Left ventricle myocardium inferior (tissue), 1 donor: Measurements from ENCODE around the gene CNTN4. TPM values are rescaled to one million over a fixed set of nuclear protein-coding genes. Genes with fewer than 3 reads are reported as not detected.

ENCODE experiments used
- DNase-seq: peaks from one replicate; pipeline ENCODE4 v3.0.0-alpha.2; 2020
- H3K27ac ChIP-seq: fragments of 200-600 bp; replicated peaks from 2 replicates; pipeline ENCODE4 v1.8.0; 2021
- H3K27me3 ChIP-seq: fragments of 200-600 bp; 2 replicates; pipeline ENCODE4 v1.8.0; 2021; ENCODE audit warnings: low read depth
- H3K36me3 ChIP-seq: fragments of 200-600 bp; 2 replicates; pipeline ENCODE4 v1.8.0; 2021
- H3K4me1 ChIP-seq: fragments of 200-600 bp; 2 replicates; pipeline ENCODE4 v1.8.0; 2021
- H3K4me3 ChIP-seq: fragments of 200-600 bp; 2 replicates; pipeline ENCODE4 v1.8.0; 2021; ENCODE audit warnings: mild to moderate bottlenecking, moderate library complexity
- H3K9me3 ChIP-seq: fragments of 200-600 bp; replicated peaks from 2 replicates; pipeline ENCODE4 v1.8.0; 2021
- intact Hi-C: fragments of 100-400 bp; cut with micrococcal nuclease; formaldehyde crosslinking; loops from one replicate; pipeline ENCODE4 v1.11.0; 2022
- total RNA-seq: library from RNA; stranded (reverse); fragmentation: NEBNext Ultra II Directional; extraction: Animal tissue kit (Norgen Biotek cat#: 25700); gene quantifications from one replicate; pipeline ENCODE4 v1.2.1, GENCODE V29; 2021
- TF ChIP-seq, protein P1 (sequence below): fragments of 200-600 bp; IDR thresholded peaks from 2 replicates; pipeline ENCODE4 v1.8.0; 2021; ENCODE audit warnings: antibody characterized with exemption, mild to moderate bottlenecking, borderline replicate concordance
- donor health status: DM: no; HTN: yes; CAD: no; lungs with severe emphysema.

The CNTN4 gene
- total RNA-seq, 1 donor from 2014 or later: 1.2 TPM

DNA sequence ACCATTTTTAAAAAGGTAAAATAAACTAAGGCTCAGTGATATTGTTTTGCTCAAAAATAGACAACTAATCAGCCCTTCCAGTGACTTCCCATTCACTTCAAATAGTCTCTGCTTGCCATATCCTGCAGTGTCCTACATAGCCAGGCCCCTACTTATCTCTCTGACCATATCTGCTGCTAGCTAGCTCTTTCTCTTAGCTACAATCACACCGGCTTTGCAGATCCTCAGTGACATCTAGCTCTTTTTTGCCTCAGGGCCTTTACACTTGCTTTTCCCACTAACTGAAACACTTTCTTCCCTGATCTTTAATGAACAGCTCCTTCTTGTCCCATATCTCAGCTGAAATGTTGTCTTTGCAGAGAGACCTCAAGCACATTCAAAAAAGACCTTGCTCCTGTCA, 850.2 kb downstream of the CNTN4 start:
- H3K27me3 ChIP-seq: no peaks in the 10 kb centered on the region
- intact Hi-C loops: no loop called here
- no peak for DNase-seq
- H3K36me3 ChIP-seq: no peaks in the 10 kb centered on the region
- no peak overlapping the region for H3K4me3 ChIP-seq
- H3K4me1 ChIP-seq: no peaks in the 10 kb centered on the region
- H3K9me3 ChIP-seq: no peaks in the 10 kb centered on the region
- H3K27ac ChIP-seq: no peak overlapping the region
- TF ChIP-seq, protein P1, sequence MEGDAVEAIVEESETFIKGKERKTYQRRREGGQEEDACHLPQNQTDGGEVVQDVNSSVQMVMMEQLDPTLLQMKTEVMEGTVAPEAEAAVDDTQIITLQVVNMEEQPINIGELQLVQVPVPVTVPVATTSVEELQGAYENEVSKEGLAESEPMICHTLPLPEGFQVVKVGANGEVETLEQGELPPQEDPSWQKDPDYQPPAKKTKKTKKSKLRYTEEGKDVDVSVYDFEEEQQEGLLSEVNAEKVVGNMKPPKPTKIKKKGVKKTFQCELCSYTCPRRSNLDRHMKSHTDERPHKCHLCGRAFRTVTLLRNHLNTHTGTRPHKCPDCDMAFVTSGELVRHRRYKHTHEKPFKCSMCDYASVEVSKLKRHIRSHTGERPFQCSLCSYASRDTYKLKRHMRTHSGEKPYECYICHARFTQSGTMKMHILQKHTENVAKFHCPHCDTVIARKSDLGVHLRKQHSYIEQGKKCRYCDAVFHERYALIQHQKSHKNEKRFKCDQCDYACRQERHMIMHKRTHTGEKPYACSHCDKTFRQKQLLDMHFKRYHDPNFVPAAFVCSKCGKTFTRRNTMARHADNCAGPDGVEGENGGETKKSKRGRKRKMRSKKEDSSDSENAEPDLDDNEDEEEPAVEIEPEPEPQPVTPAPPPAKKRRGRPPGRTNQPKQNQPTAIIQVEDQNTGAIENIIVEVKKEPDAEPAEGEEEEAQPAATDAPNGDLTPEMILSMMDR: no peak

DNA sequence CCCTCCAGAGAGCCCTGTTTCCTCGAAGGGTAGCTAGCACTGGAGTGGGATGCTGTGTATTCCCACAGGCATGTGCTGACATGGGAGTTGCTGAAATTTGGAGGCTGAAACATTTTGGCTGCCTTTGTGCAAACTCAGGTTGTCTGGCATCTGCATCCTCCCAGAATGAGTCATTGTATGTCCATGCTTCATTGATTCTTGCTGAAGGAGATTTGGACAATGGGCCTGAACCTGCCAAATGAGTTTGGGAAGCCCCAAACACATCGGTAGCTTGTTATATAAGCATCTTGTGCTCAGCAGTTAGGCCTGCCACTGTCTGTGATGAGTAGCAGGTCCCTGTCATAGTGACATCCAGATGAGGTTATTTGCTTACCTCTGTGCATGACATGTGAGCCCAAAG, 851.5 kb downstream of the CNTN4 start:
- H3K9me3 ChIP-seq: no peaks in the 10 kb centered on the region
- TF ChIP-seq, protein P1: no peak
- H3K36me3 ChIP-seq: no peaks in the 10 kb centered on the region
- H3K4me1 ChIP-seq: no peaks in the 10 kb centered on the region
- intact Hi-C loops: no loop called here
- DNase-seq: no peak
- no peaks in the 10 kb centered on the region for H3K27me3 ChIP-seq
- H3K27ac ChIP-seq: no peak overlapping the region
- H3K4me3 ChIP-seq: no peak overlapping the region

DNA sequence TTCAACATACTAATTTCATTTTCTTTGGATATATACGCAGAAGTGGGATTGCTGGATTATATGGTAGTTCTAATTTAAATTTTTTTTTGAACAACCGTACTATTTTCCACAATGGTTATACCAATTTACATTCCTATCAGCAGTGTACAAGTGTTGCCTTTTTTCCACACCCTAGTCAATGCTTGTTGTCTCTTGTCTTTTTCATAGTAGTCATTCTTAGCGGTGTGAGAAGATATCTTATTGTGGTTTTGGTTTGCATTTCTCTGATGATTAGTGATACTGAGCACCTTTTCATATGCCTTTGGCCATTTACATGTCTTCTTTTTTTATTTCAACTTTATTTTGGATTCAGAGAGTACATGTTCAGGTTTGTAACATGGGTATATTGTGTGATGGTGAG, 858.4 kb downstream of the CNTN4 start:
- no peak for DNase-seq
- Histone ChIP-seq H3K27ac (no peak overlapping the region), H3K27me3 (no peaks in the 10 kb centered on the region), H3K36me3 (no peaks in the 10 kb centered on the region), H3K4me1 (peaks cover 4% of the 10 kb centered on the region), H3K9me3 (no peaks in the 10 kb centered on the region), H3K4me3 (no peak overlapping the region)
- TF ChIP-seq, protein P1: no peak
- intact Hi-C loops: no loop called here

DNA sequence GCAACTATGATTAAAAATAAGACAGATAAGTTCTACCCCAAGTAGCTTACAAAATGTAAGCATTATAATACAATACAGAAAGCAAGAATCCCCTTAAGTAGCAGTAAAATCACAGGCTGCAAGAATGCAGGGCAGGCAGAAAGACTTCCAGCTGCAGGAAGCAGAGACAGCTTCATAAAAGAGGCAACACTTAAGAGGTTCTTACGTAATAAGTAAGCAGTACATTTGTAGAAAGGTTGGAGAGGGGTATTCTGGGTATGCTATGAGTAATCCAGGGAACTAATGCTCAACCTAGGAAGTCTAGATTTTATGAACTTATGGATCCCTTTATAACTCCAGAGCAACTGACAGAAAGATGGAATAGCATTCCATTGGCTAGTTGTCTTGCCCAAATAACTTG, 859.9 kb downstream of the CNTN4 start:
- Histone ChIP-seq H3K36me3 (no peaks in the 10 kb centered on the region), H3K27me3 (no peaks in the 10 kb centered on the region), H3K4me3 (no peak overlapping the region), H3K9me3 (no peaks in the 10 kb centered on the region), H3K4me1 (peaks cover 7% of the 10 kb centered on the region), H3K27ac (no peak overlapping the region)
- TF ChIP-seq, protein P1: no peak
- DNase-seq: no peak
- intact Hi-C loops: no loop called here

DNA sequence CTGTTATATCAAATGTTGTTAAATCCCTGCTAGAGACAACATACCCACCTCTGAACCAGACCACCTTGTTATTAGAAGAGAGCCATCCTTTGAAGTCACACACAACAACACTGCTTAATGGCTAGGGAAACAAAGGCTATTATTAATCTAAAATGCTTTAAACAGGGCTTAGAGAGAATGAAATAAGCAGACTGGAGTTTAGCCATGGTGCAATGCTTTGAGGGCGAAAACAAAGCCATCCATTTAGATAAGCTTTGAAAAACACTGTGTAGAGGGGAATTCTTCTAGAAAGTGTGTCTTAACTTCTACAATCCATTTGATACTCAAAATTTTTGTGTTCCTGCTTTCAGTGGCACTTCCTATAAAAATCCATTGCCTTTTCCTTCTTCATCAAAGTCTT, 862.9 kb downstream of the CNTN4 start:
- no peak overlapping the region for H3K27ac ChIP-seq
- DNase-seq: no peak
- no peak overlapping the region for H3K4me3 ChIP-seq
- H3K36me3 ChIP-seq: no peaks in the 10 kb centered on the region
- H3K4me1 ChIP-seq: peaks cover 7% of the 10 kb centered on the region
- no peaks in the 10 kb centered on the region for H3K9me3 ChIP-seq
- H3K27me3 ChIP-seq: peaks cover 3% of the 10 kb centered on the region
- intact Hi-C loops: no loop called here
- TF ChIP-seq, protein P1: no peak

DNA sequence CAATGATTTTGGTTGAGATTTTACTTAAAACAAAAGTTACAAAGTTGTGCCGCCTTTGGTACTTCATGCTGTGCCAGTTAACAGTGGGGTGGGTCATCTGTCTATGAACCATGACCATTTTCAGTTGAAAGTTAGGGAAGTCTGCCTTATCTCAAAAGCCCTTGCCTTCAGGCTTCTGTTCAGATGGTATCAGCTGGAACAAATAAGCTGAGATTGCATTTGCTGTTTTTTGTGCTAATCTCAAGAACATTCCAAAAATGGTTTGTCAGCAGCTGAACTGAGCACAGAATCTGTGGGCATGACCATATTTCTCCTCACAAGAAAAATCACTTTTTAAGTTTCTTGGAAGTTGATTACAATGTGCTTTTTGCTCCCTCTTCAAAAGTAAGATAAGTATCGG, 869.2 kb downstream of the CNTN4 start:
- no peak for DNase-seq
- Histone ChIP-seq H3K4me3 (no peak overlapping the region), H3K4me1 (no peaks in the 10 kb centered on the region), H3K9me3 (no peaks in the 10 kb centered on the region), H3K27ac (no peak overlapping the region), H3K27me3 (peaks cover 9% of the 10 kb centered on the region), H3K36me3 (no peaks in the 10 kb centered on the region)
- intact Hi-C loops: no loop called here
- TF ChIP-seq, protein P1: no peak
